Stimulated activated CD4-positive, alpha-beta T cell treated with anti-CD3 and anti-CD28 coated beads, Interleukin-2, amount 100 ng/mL, for 4 hours (primary cell): Measurements from ENCODE around the gene DNAH7.

Experiments used
- DNase-seq: peaks from one replicate; pipeline ENCODE4 v3.0.0-alpha.2; 2020; ENCODE audit warnings: low read depth

DNAH7 gene

DNA sequence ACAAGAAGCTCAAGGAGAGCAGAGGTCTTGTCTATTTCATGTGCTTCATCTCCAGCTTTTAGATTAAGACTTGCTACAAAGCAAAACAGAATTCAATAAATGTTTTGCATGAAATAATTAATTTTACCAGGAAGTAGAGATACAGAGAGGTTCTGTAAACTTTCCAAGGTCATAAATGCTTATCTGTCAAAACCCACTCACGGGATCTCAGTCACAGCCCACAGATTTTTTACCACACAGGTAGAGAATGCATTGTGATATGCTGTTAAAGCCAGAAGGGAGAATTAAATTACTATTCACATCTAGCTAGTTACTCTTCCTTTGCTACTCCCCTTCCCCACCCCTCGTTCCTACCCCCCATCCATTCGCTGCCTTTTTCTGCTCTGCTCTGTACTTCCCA is 205.5 kb downstream of the DNAH7 start:
- no peak for DNase-seq

DNA sequence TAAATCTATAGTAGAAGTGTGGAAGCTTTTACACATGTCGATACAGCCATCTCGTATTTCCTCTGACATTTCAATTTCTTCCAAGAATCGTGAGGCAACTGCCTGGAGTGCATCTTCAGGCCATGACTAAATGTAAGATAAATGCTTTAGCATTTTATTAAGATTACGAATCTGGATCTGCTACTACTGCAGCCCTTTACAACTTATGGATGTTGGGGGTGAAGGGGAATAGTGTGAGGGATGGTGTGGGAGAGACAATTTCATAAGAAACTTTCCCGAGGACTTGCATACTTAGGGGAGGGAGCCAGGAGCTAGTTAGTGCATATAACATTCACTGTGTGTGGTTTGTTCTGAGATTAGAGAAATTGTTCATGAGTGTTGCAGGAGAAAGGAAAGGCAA is 206.8 kb downstream of the DNAH7 start:
- no peak for DNase-seq

DNA sequence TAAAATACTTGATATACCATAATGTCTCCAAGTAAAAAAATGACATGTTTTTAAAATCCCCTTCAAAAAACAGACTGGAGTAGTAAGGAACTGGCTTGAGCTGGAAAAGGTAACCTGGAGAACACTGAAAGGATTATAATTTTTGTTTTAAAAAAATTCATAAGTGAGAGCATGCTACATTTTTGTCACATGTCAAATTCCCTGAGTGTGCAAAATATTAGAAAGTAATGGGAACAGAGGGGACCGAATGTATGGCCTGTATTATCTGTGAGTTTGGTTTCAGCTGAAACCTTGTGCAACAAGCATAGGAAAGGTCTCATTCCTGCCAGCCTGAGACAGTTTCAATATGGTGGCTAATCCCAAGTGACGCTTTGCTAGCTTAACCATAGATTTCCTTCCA is 209.1 kb downstream of the DNAH7 start:
- DNase-seq = no peak

DNA sequence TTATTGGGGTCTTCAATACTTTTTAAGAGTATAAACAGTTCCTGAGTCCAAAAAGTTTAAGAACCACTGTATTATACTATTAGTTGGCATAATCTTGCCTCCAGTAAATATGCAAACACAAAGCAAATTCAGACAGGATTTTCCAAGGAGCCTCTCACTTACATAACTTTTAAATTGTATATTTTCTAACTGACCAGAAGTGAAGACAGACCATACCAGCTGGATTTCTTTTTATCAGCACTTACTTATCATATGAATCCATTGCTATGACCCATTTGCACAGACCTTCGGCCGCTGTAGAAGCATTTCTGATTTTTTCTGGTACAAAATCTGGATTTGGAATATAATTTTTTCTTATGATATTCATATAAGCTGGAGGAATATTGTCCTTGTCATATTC is 211.5 kb downstream of the DNAH7 start:
- DNase-seq = no peak

DNA sequence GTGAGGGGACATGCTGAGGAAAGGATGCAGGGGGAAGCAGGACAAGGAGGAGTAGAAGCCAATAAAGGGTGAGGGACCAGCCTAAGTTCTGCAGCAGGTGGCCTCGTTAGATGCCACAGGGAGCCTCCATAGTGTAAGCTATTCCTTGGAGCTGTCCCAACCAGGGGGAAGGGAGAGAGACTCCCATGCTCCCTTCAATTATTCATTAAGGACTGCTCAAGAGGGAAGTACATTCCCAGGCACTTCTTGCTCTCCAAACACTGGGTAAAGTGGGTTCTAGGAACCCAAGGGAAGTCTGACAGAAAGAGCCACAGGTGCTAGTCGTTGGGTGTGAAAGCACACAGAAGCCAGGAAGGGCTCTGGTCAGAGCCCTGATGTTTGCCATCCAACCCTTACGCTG is 217.9 kb downstream of the DNAH7 start:
- DNase-seq = no peak

DNA sequence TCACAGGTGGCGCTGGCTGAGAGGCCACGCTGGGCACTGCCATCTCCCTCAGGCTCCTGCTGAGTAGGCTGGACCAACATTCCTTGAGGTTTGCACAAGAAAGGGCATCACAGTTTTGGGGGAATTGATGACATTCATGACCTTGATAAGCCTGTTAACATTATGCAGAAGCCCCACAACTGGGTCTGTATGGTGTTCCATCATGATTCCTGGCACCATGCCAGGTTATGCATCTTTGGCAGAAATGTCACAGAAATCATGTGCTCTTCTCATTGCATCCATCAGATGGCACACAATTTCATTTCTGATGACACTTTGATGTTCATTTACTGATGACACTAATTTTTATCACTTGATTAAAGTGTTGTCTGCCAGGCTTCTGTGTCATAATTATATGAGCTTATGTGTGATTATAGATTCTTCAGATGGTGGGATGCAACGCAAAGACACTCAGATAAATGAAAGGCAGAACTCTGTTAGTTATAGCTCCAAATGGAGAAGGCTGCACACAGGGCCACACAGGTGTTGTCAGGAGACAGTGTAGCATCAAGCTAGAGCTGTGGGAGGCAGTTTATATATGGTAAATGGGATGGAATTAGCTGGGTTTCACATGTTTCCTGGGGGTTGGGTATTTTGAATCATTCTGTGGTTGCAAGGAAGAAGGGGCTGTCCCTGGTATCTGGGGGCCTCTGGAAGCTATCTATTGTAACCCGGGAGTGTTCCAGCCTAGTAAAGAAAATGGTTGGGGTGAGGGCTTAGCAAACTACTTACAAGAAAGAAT is 220.3 kb downstream of the DNAH7 start:
- no peak for DNase-seq

DNA sequence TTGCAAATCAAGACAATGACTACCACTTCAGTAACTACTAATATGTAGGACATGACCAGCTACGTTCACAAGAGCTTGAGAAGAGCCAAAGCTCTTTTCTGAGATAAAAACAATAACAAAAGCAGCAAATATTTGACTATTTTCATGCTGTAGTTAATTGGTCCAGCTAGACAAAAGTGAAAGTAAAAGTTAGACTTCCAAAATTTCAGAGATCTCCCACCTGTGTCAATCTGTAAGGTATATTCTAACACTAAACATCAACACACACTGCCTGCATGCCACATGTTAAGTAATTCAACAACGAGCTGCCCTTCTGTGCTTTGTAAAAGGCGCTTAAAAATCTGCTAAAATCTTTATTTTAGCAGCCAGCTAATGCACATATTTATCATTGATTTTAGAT is 225.7 kb downstream of the DNAH7 start:
- no peak for DNase-seq

DNA sequence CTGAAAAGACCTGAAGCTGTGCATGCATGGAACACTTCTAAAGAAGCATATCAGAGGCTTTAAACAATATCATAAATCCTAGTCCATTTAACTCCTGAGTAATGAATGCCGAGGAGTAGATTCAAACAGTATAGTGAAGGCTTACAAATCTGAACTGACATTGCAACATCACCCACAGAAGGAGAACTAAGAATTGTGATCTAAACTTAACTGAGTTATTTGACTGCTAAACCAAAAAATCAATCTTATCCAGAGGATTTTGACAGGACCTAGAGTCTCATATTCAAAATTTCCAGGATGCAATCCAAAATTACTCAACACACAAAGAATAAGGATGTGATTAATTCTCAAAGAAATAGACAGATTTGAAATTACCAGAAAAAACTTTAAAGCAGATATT is 230.6 kb downstream of the DNAH7 start:
- DNase-seq = no peak

DNA sequence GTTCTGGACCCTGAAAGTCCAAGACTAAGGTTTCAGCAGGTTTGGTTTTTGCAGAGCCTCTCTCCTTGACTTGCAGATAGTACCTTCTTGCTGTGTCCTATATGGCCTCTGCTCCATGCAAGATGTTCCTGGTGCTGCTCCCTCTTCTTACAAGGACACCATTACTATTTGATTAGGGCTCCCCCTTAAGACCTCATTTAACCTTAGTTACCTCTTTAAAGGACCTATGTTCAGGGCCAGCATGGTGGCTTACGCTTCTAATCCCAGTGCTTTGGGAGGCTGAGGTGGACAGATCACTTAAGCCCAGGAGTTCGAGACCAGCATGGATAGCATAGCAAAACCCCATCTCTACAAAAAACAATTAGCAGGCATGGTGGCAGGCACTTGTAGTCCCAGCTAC is 232.6 kb downstream of the DNAH7 start:
- no peak for DNase-seq

DNA sequence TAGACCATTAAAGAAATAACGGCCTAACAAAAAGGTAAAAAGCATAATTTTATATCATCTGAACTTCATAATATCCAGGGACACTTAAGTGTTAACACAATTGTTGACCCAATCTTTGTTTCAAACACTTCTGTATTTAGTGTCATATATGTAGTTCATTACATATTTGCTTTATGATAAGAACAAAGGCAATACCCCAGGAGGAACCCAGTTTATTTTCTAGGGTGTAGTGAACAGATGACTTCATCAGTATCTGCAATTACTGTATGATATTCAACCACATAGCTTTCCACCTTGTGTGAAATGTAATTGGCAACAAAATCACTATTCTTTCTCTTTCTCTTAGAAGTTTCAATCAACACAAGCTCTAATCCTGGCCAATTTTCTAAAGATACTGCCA is 233.8 kb downstream of the DNAH7 start:
- DNase-seq = no peak

DNA sequence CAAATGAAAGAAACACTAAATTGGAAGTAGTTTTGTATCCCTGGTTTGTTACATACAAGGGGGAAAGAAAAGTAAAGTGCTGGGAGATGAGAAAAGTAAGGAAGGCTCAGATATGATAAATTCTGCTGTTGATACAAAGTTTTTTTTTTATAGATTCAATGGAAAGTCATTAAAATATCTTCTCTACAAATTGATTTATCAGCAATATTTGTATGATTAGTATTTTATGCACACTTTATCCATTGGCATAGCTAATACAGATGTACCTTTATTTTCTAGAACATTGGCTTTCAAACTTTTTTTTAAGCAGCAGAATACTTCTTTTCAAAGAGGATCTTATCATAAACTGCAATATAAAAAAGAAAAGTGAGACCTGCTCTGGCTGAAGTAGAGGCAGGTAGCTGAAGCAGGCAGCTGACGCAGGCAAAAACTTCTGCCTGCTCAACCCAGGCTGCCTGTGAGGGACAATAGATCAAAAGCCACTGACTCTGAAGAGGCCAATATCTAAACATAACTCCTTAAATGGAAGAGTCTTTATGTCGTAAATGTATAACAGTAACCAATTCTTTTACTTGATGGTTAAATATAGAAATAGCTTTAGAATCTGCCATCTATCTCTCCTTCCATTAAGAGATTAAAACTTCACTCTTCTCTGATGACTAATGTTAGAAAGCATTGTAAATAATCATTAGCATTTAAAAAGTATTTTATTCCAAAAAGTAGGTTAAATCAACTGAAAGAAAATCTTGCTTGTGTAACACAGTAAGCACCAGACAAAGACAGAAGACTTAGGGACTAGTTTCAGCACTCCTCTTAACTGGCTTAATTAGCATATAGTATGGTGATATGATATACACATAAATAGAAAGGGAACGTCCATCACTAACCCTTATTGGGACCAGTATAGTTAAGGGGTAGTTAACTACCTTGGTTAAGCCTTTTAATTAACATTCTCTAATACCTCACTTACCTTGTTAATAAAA is 237.4 kb downstream of the DNAH7 start:
- no peak for DNase-seq

DNA sequence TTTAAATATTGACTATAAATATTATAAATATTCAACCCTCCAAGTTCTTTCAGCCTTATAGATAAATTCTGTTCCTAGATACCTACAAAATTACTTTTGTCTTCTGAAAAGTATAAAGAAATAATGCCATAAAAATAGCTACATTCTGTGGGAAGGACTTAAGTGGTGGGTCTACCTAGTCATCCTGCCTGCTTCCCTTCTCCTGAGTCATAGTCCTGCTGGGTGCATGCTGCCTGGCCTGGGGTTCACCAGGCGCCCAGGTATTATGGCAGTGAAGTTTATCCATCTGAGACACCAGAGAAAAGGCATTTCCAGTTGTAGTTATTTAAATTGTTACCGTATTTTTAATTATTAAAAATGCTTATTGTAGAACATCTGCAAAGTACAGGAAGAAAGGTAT is 244.2 kb downstream of the DNAH7 start:
- DNase-seq = no peak

DNA sequence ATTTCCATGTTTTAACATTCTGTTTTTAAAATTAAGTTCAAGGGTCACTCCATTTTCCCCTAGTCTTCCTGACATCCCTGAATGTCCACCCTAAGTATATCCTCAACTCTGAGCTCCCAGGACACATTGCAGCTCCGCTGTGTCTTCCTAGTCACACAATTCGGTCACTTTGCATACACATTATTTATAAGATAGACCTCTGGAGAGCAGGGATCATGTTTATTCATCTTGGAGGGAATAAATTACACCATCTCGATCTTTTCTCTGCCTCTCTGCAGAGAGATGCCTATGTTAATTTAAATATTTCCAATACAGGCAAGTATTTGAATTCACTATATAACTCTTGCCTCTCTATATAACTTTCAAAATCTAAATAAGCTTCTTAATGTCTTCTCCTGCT is 245.4 kb downstream of the DNAH7 start:
- no peak for DNase-seq

DNA sequence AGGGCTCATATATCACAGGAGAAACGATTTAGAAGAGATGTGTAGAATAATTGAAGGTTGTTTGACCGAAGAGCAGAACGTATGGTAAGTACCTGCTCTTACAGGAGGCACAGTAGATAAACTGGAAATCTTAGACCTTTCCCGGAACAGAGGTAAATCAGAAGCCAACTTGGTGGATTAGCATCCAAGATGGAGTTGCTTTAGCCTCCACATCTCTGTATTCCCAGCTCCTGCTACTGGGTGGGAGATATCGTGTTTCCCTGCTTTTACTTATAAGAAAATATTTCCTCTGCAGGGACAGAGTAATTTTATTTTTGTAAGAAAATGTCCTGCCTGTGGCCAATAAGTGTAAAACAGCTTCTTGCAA is 247.1 kb downstream of the DNAH7 start:
- DNase-seq = no peak

DNA sequence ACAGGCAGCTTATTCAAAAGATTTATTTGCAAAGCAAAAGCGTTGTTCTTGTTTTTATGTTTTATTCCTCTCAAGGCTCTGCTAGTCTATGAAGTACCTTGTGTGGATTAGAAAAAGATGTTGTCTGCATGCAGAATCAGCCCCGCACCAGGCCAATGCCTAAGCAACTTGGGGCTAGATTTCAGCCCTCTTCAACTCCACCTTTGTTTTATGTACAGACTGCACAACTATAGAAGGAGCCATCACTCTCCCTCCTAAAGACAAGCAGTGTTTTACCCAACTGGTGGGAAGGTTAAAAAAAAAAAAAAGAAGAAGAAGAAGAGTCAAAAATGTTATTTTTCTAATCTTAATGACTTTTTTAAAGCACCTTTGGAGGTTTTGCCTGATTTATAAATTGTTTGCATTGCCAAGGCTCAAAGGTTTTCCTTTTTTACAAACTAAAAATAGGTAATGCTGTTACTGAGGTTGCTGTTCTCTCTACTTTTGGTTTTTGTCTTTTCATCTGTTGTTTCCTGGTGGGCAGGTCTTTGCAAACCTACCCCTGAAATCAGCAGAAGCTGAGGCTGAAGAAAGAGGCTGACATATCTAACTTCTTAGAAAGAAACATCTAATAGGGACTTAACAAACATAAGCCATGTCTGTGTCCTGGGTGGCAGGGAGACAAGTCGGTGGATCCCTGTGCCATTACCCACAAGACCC is 247.6 kb downstream of the DNAH7 start:
- no peak for DNase-seq

DNA sequence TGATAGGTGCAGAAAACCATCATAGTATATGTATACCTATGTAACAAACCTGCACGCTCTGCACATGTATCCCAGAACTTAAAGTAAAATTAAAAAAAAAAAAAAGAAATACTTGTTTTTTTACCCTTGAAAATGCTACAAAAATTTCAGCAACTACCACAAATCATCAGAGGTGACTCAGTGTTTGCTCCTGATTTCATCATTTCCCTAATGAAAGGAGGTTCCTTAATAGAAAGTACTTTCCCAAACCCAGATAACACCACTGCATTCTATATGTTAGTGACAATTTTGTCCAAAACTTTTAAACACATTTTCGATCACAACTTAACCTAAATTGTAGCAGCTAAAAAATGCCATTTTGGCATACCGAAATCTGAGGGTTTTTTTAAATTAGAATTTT is 248.3 kb downstream of the DNAH7 start:
- DNase-seq = no peak

DNA sequence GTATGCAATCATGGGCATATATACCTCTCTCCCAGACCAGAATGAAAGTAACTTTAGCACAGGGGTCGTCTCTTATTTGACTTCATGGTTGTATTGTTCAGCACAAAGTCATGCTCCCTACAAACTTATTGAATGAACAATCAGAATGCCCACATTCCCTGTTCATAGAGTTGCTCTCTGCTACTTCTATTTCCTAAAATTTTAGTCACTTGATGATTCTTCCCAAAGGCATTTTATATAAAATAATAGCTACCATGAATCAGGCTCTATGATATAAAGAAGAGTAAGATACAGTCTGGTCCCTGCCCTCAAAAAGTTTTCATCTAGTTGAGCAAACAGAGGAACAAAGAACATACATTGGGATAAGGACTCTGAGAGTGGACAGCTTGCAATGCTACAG is 249.4 kb downstream of the DNAH7 start:
- DNase-seq = no peak

DNA sequence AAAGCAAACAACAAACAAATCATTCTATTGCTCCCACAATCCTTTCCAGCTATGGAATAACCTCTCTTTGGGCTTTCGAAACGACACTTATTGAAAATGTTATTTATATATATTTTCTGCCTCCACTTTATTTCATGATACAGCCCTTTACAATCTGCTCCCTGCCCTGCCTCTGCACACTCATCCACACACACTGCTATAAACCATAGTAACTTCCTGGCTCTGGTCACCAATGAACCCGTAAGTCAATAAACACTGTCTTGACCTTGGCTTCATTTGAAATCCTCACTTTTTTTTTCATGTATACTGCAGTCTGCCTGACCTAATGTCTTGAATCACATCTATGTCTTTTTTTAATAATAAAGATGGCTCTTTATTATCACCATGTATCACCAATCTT is 250.1 kb downstream of the DNAH7 start:
- no peak for DNase-seq

DNA sequence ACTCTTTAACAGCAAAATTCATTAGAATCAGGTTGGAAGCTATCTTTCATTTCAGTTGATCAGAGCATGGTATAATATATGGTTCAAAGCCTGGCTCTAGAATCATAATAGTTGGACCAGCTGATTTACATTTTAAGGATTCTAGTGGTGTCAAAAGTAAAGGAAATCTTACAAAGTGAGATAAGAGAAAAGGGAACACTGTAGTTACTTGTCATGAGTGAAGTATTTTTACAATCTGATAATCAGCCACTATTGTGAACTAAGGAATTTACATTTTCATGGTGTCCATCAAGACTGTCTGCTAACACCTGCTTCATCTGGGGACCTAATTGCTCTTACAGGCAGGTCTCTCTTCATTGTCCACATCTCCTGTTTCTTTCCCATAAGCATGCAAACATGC is 250.5 kb downstream of the DNAH7 start:
- DNase-seq = no peak

DNA sequence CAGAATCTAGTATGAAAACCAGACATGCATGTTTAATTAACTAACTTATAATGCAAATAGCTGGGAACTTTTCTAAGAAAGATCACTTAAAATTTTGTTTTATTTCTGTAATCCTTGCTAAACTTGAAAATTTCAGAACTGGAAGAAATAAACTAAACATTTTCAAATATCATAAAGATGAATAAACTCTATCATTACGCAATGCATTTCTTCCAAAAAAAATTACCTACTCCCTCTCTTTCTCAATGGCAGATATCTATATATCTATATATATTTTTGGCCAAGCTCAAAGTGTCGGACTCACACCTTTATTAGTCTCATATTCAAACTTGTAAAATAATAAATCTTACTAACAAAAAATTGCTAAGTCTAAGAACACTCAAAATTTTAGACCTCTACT is 253.6 kb downstream of the DNAH7 start:
- no peak for DNase-seq

DNA sequence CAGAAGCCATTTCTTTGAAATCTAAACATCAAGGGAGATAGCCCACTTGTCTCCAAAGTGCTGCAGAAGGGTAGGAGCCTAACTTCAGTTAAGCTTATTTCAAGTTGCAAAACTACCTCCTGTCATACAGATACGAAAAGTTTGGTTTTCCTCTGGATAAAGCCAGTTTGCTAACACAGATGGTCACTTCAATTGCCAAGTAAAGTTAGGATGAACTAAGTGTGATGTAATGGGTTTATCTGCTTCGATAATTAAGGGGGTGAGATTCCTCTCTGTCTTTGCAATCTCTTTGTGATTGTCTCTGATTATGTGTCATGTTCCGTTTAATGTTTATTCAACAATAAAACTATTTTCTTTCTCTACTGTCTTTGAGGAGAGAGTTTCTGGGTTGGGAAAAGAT is 255.2 kb downstream of the DNAH7 start:
- no peak for DNase-seq

DNA sequence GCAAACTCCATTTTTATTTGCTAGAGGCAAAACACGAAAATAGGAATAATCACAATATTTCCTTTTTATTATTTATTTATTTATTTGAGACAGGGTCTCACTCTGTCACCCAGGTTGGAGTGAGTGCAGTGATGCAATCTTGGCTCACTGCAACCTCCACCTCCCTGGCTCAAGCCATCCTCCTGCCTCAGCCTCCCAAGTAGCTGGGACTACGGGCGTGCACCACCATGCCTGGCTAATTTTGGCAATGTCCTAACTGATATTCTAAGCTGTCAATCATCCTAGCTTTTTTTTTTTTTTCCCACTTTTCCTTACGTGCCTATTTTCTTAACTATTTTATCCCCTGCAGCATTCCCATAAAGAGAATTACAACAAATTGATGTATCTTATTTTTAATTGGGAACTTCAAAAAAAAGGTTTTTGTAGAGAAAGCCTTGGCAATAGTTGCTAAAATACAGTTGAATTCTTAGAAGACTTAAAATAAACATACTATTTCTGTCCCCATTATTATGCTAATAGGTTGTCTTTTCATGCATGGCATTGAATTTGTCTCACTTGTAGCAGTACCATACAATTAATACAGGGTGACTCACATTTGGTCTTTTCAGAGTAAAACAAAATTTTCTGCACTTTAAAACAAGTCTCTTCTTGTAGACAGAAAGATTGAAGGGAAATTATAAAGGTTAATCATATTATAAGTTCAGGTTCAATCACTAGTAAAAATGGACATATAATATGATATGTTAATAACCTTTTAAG is 258.1 kb downstream of the DNAH7 start:
- no peak for DNase-seq
